ENCODE measurements around the gene CCDC6. TPM values are rescaled to one million over a fixed set of nuclear protein-coding genes. Genes with fewer than 3 reads are reported as not detected.

The CCDC6 gene
- polyA plus RNA-seq, 1 donor (not counting 4 experiments of a cell fraction or from before 2014, with no cell fraction given) = 46.5 TPM

DNA sequence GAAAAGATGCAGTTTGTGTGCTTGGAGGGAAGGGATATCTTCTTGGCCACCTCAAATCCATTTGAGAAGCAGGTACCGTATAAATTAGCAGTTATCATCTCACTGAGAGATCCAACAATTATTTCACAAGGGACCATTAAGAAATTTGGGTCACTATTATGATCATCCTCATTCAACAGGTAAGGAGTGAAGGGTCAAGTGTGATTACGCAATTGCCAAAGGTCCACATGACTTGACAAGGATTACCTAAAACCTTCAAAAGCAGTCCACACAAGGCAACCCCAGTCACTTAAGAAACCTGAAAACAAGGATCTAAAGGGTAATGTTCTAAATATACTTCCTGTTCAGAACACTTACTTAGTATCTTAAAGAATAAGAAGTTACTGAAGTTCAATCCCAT, 27.4 kb downstream of the CCDC6 start:
- Histone ChIP-seq H2AFZ (ENCODE audit: control insufficient read depth, low read length) (no peak overlapping the region), H3K27me3 (ENCODE audit: control insufficient read depth, extremely low read depth, insufficient read depth, low read length) (no peaks in the 10 kb centered on the region), H3K4me3 (ENCODE audit: control insufficient read depth in 2 of 3, extremely low read depth in 1 of 3, insufficient read depth in 2 of 3, low read depth in 1 of 3, low read length in 3 of 3) (no peak overlapping the region), H3K9ac (ENCODE audit: control insufficient read depth, extremely low read depth, insufficient read depth, low read length) (no peak overlapping the region), H3K9me3 (ENCODE audit: control insufficient read depth, low read depth, low read length) (no peaks in the 10 kb centered on the region), H3K4me2 (ENCODE audit: control insufficient read depth, extremely low read depth, insufficient read depth, low read depth, low read length) (no peak overlapping the region), H3K27ac (ENCODE audit: control insufficient read depth, insufficient read depth, low read length) (no peak overlapping the region), H4K20me1 (ENCODE audit: control insufficient read depth, extremely low read depth, insufficient read depth, low read length) (no peaks in the 10 kb centered on the region), H3K9me1 (ENCODE audit: control insufficient read depth, extremely low read depth, insufficient read depth, low read length) (no peaks in the 10 kb centered on the region), H3K4me1 (ENCODE audit: control insufficient read depth, extremely low read depth, insufficient read depth, low read length) (peaks cover 21% of the 10 kb centered on the region), H3K36me3 (ENCODE audit: control insufficient read depth in 2 of 2, extremely low read depth in 1 of 2, insufficient read depth in 2 of 2, low read length in 2 of 2) (no peaks in the 10 kb centered on the region), H3K79me2 (ENCODE audit: control insufficient read depth, insufficient read depth, low read length) (peaks cover 84% of the 10 kb centered on the region)
- no peak for FAIRE-seq
- TF ChIP-seq, protein P1, sequence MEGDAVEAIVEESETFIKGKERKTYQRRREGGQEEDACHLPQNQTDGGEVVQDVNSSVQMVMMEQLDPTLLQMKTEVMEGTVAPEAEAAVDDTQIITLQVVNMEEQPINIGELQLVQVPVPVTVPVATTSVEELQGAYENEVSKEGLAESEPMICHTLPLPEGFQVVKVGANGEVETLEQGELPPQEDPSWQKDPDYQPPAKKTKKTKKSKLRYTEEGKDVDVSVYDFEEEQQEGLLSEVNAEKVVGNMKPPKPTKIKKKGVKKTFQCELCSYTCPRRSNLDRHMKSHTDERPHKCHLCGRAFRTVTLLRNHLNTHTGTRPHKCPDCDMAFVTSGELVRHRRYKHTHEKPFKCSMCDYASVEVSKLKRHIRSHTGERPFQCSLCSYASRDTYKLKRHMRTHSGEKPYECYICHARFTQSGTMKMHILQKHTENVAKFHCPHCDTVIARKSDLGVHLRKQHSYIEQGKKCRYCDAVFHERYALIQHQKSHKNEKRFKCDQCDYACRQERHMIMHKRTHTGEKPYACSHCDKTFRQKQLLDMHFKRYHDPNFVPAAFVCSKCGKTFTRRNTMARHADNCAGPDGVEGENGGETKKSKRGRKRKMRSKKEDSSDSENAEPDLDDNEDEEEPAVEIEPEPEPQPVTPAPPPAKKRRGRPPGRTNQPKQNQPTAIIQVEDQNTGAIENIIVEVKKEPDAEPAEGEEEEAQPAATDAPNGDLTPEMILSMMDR (optimal IDR thresholded peaks at IDR 0.05 in 1 of 3, IDR thresholded peaks at IDR 0.05 in 1 of 3, conservative IDR thresholded peaks at IDR 0.05 in 1 of 3; ENCODE audit: extremely low read depth in 1 of 3, insufficient read depth in 2 of 3, low read length in 3 of 3) = no peak
- no peak for TF ChIP-seq EZH2 (IDR thresholded peaks at IDR 0.05; ENCODE audit: low read length)
- no peak for DNase-seq (ENCODE audit: low read depth, low spot score)
- dilution Hi-C loops (cut with MboI; ENCODE audit: extremely low pct_ligation_motif_present, low sequenced_read_pairs) = no loop called here

DNA sequence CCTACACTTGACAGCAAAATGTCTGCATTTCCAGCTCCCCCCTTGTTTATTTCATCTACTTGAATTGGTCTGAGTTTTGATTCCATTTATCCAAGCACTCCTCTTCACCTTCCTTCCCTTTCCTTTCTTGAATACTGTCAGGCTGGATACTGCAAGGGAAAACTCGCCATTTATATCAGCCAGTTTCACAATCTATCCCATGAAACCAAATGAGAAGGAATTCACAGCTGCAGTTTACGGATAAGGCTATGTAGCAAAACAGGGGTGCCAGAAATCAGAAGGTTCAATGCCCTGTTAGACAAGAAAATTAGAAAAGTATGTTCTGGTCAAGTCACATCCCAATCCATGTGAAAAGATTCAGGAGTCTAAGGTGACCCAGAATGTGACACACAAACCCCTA, 28.1 kb downstream of the CCDC6 start:
- H3K79me2 ChIP-seq (ENCODE audit: control insufficient read depth, insufficient read depth, low read length) = peaks cover 82% of the 10 kb centered on the region
- DNase-seq (ENCODE audit: low read depth, low spot score) = no peak
- H3K36me3 ChIP-seq (ENCODE audit: control insufficient read depth in 2 of 2, extremely low read depth in 1 of 2, insufficient read depth in 2 of 2, low read length in 2 of 2) = no peaks in the 10 kb centered on the region
- H3K27ac ChIP-seq (ENCODE audit: control insufficient read depth, insufficient read depth, low read length) = no peak overlapping the region
- H3K4me3 ChIP-seq (ENCODE audit: control insufficient read depth in 2 of 3, extremely low read depth in 1 of 3, insufficient read depth in 2 of 3, low read depth in 1 of 3, low read length in 3 of 3) = no peak overlapping the region
- no peaks in the 10 kb centered on the region for H3K9me3 ChIP-seq (ENCODE audit: control insufficient read depth, low read depth, low read length)
- TF ChIP-seq, protein P1 (optimal IDR thresholded peaks at IDR 0.05 in 1 of 3, IDR thresholded peaks at IDR 0.05 in 1 of 3, conservative IDR thresholded peaks at IDR 0.05 in 1 of 3; ENCODE audit: extremely low read depth in 1 of 3, insufficient read depth in 2 of 3, low read length in 3 of 3) = no peak
- no peak for TF ChIP-seq EZH2 (IDR thresholded peaks at IDR 0.05; ENCODE audit: low read length)
- H3K4me2 ChIP-seq (ENCODE audit: control insufficient read depth, extremely low read depth, insufficient read depth, low read depth, low read length) = no peak overlapping the region
- no peak overlapping the region for H3K9ac ChIP-seq (ENCODE audit: control insufficient read depth, extremely low read depth, insufficient read depth, low read length)
- dilution Hi-C loops (cut with MboI; ENCODE audit: extremely low pct_ligation_motif_present, low sequenced_read_pairs) = no loop called here
- no peaks in the 10 kb centered on the region for H4K20me1 ChIP-seq (ENCODE audit: control insufficient read depth, extremely low read depth, insufficient read depth, low read length)
- no peak for FAIRE-seq
- H2AFZ ChIP-seq (ENCODE audit: control insufficient read depth, low read length) = no peak overlapping the region
- H3K4me1 ChIP-seq (ENCODE audit: control insufficient read depth, extremely low read depth, insufficient read depth, low read length) = peaks cover 27% of the 10 kb centered on the region
- H3K9me1 ChIP-seq (ENCODE audit: control insufficient read depth, extremely low read depth, insufficient read depth, low read length) = no peaks in the 10 kb centered on the region
- H3K27me3 ChIP-seq (ENCODE audit: control insufficient read depth, extremely low read depth, insufficient read depth, low read length) = no peaks in the 10 kb centered on the region

Measured in keratinocyte (primary cell).